Muscle layer of colon (tissue), 2 donors: ENCODE measurements around the gene SLC49A4.

Source experiments
- H3K27ac ChIP-seq: one replicate; pipeline ENCODE4 v1.7.0; 2013; ENCODE audit warnings: low read depth, mild to moderate bottlenecking, low read length, moderate library complexity
- H3K27me3 ChIP-seq, 2 donors: one replicate each; pipeline ENCODE4 v1.7.0; 2013; ENCODE audit warnings: low read length in 2 of 2, mild to moderate bottlenecking in 2 of 2; ENCODE audit not compliant: insufficient read depth in 2 of 2, control insufficient read depth in 1 of 2
- H3K36me3 ChIP-seq: one replicate; pipeline ENCODE4 v1.7.0; 2013; ENCODE audit warnings: mild to moderate bottlenecking, low read length; ENCODE audit not compliant: insufficient read depth
- H3K4me1 ChIP-seq: one replicate; pipeline ENCODE4 v1.7.0; 2013; ENCODE audit warnings: mild to moderate bottlenecking, low read length; ENCODE audit not compliant: insufficient read depth
- H3K4me3 ChIP-seq, 2 donors: one replicate each; pipeline ENCODE4 v1.7.0; 2013; ENCODE audit warnings: low read length in 2 of 2, low read depth in 1 of 2, mild to moderate bottlenecking in 1 of 2, moderate library complexity in 1 of 2
- H3K9ac ChIP-seq: one replicate; pipeline ENCODE4 v1.7.0; 2013; ENCODE audit warnings: low read length
- H3K9me3 ChIP-seq: one replicate; pipeline ENCODE4 v1.7.0; 2013; ENCODE audit warnings: mild to moderate bottlenecking, low read length
- donor health status: abdominal sarcoma.
- donor health status: Adenocarcinoma of cecum.

The SLC49A4 gene

GRCh38 chr3:122816587-122816986, 21.7 kb downstream of the SLC49A4 start:
- H3K9ac ChIP-seq, result no peak overlapping the region
- H3K27me3 ChIP-seq, result no peaks in the 10 kb centered on the region
- H3K36me3 ChIP-seq, result no peaks in the 10 kb centered on the region
- H3K27ac ChIP-seq, result no peak overlapping the region
- no peak overlapping the region for H3K4me3 ChIP-seq
- no peaks in the 10 kb centered on the region for H3K4me1 ChIP-seq
- no peaks in the 10 kb centered on the region for H3K9me3 ChIP-seq

GRCh38 chr3:122824465-122825381, 29.9 kb downstream of the SLC49A4 start:
- no peaks in the 10 kb centered on the region for H3K9me3 ChIP-seq
- H3K27ac ChIP-seq, result no peak overlapping the region
- H3K36me3 ChIP-seq, result peaks cover 8% of the 10 kb centered on the region
- H3K27me3 ChIP-seq, result no peaks in the 10 kb centered on the region
- H3K4me1 ChIP-seq, result no peaks in the 10 kb centered on the region
- no peak overlapping the region for H3K4me3 ChIP-seq
- no peak overlapping the region for H3K9ac ChIP-seq

GRCh38 chr3:122825460-122825859, 30.6 kb downstream of the SLC49A4 start:
- Histone ChIP-seq H3K27ac (no peak overlapping the region), H3K4me3 (no peak overlapping the region), H3K9me3 (no peaks in the 10 kb centered on the region), H3K4me1 (no peaks in the 10 kb centered on the region), H3K27me3 (no peaks in the 10 kb centered on the region), H3K36me3 (peaks cover 8% of the 10 kb centered on the region), H3K9ac (no peak overlapping the region)

GRCh38 chr3:122826278-122826677, 31.4 kb downstream of the SLC49A4 start:
- Histone ChIP-seq H3K4me1 (no peaks in the 10 kb centered on the region), H3K9me3 (no peaks in the 10 kb centered on the region), H3K9ac (no peak overlapping the region), H3K36me3 (peaks cover 8% of the 10 kb centered on the region), H3K27me3 (no peaks in the 10 kb centered on the region), H3K27ac (no peak overlapping the region), H3K4me3 (no peak overlapping the region)

- Histone ChIP-seq H3K9me3 (no peaks in the 10 kb centered on the region), H3K36me3 (peaks cover 8% of the 10 kb centered on the region), H3K4me3 (no peak overlapping the region), H3K4me1 (no peaks in the 10 kb centered on the region), H3K27ac (no peak overlapping the region), H3K27me3 (no peaks in the 10 kb centered on the region), H3K9ac (no peak overlapping the region)
These were observed 33.4 kb downstream of the SLC49A4 start for GRCh38 chr3:122828281-122828680.

GRCh38 chr3:122835590-122835989, 40.7 kb downstream of the SLC49A4 start:
- Histone ChIP-seq H3K9me3 (no peaks in the 10 kb centered on the region), H3K27ac (no peak overlapping the region), H3K4me3 (no peak overlapping the region), H3K9ac (no peak overlapping the region), H3K36me3 (no peaks in the 10 kb centered on the region), H3K27me3 (no peaks in the 10 kb centered on the region), H3K4me1 (no peaks in the 10 kb centered on the region)

- Histone ChIP-seq H3K36me3 (no peaks in the 10 kb centered on the region), H3K27me3 (no peaks in the 10 kb centered on the region), H3K4me1 (no peaks in the 10 kb centered on the region), H3K4me3 (no peak overlapping the region), H3K27ac (no peak overlapping the region), H3K9ac (no peak overlapping the region), H3K9me3 (no peaks in the 10 kb centered on the region)
These were observed 48.7 kb downstream of the SLC49A4 start for GRCh38 chr3:122843604-122844003.

GRCh38 chr3:122857019-122857418, 62.1 kb downstream of the SLC49A4 start:
- Histone ChIP-seq H3K4me3 (no peak overlapping the region), H3K27ac (no peak overlapping the region), H3K9ac (no peak overlapping the region), H3K4me1 (no peaks in the 10 kb centered on the region), H3K27me3 (no peaks in the 10 kb centered on the region), H3K36me3 (no peaks in the 10 kb centered on the region), H3K9me3 (no peaks in the 10 kb centered on the region)

- Histone ChIP-seq H3K9ac (no peak overlapping the region), H3K36me3 (no peaks in the 10 kb centered on the region), H3K4me3 (no peak overlapping the region), H3K4me1 (no peaks in the 10 kb centered on the region), H3K27ac (no peak overlapping the region), H3K9me3 (no peaks in the 10 kb centered on the region), H3K27me3 (no peaks in the 10 kb centered on the region)
These were observed 63.5 kb downstream of the SLC49A4 start for GRCh38 chr3:122858373-122858772.

- H3K4me1 ChIP-seq, result no peaks in the 10 kb centered on the region
- H3K9me3 ChIP-seq, result no peaks in the 10 kb centered on the region
- no peaks in the 10 kb centered on the region for H3K27me3 ChIP-seq
- H3K36me3 ChIP-seq, result no peaks in the 10 kb centered on the region
- no peak overlapping the region for H3K4me3 ChIP-seq
- no peak overlapping the region for H3K9ac ChIP-seq
- H3K27ac ChIP-seq, result no peak overlapping the region
These were observed 64.3 kb downstream of the SLC49A4 start for GRCh38 chr3:122859021-122859805.

GRCh38 chr3:122862381-122862780, 67.5 kb downstream of the SLC49A4 start:
- H3K4me3 ChIP-seq, result no peak overlapping the region
- H3K4me1 ChIP-seq, result no peaks in the 10 kb centered on the region
- H3K9me3 ChIP-seq, result no peaks in the 10 kb centered on the region
- peaks cover 7% of the 10 kb centered on the region for H3K36me3 ChIP-seq
- H3K27me3 ChIP-seq, result no peaks in the 10 kb centered on the region
- H3K27ac ChIP-seq, result no peak overlapping the region
- no peak overlapping the region for H3K9ac ChIP-seq
